ENCODE measurements around the gene KLF3. TPM values are rescaled to one million over a fixed set of nuclear protein-coding genes. Genes with fewer than 3 reads are reported as not detected.

Gene KLF3
- total RNA-seq, 1 experiment from 2014 or later = 29.0 TPM

DNA sequence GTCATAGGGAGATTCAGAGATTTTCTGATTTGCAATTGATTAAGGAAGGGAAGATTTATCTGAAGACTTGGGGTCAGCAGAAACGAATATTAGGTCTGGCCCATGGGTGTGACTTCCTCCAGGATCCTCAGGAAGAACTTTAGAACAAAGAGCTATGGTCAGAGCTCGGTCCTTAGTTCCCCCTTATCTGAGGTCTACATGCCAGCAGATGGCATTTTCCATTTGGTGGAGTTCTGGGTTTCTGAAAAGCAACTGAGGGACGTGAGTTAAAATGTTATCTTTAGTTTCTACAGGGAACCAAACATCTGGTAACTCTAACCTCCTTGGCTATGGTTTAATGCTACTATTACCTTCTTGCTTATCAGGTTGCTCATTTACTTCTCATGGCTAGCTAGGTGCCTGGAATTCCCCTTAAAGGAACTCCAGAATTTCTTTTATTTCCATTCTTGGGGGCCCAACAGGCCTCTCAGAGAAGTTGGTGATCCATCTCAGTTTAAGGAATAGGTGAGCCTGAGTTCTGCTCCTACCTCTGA lies 40.7 kb downstream of the KLF3 start:
- Histone ChIP-seq H2BK15ac (ENCODE audit: low read depth, low read length) (no peak overlapping the region), H3K14ac (ENCODE audit: insufficient read depth, low read length) (no peak overlapping the region), H3K27ac (ENCODE audit: insufficient read length, low read depth, low read length) (no peak overlapping the region), H2AK5ac (ENCODE audit: insufficient read length, low read length) (no peak overlapping the region), H3K4me2 (ENCODE audit: insufficient read depth, insufficient read length, low read length) (no peak overlapping the region), H3K23me2 (ENCODE audit: insufficient read length, low read depth, low read length, poor library complexity, severe bottlenecking) (no peaks in the 10 kb centered on the region), H4K5ac (ENCODE audit: insufficient read length, low read depth, low read length) (no peak overlapping the region), H3K56ac (ENCODE audit: insufficient read length, low read depth, low read length) (no peak overlapping the region), H3K18ac (ENCODE audit: insufficient read length, low read depth, low read length) (no peak overlapping the region), H2BK5ac (ENCODE audit: insufficient read length, low read length) (no peak overlapping the region), H3K79me1 (ENCODE audit: insufficient read depth, low read depth, low read length, poor library complexity, severe bottlenecking) (no peaks in the 10 kb centered on the region), H3K79me2 (ENCODE audit: insufficient read depth, low read length) (no peaks in the 10 kb centered on the region), H3K4me1 (ENCODE audit: insufficient read depth, low read length) (no peaks in the 10 kb centered on the region; the same call in 1 of the 2 replicates), H3K23ac (ENCODE audit: insufficient read length, low read depth, low read length) (no peak overlapping the region), H2AFZ (ENCODE audit: low read length) (no peak overlapping the region), H3T11ph (ENCODE audit: low read length) (no peak overlapping the region), H3K27me3 (ENCODE audit: insufficient read depth, low read length) (no peaks in the 10 kb centered on the region), H3K9ac (ENCODE audit: extremely low read depth, insufficient read length, low read length) (no peak overlapping the region), H2BK20ac (ENCODE audit: low read depth, low read length, poor library complexity, severe bottlenecking) (no peak overlapping the region), H4K20me1 (ENCODE audit: control insufficient read depth, insufficient read depth, insufficient read length) (no peaks in the 10 kb centered on the region), H3K9me3 (ENCODE audit: control insufficient read depth, low read depth, low read length) (no peaks in the 10 kb centered on the region), H2BK120ac (ENCODE audit: low read depth, low read length, poor library complexity, severe bottlenecking) (no peak overlapping the region), H3K4ac (ENCODE audit: low read depth, low read length) (no peak overlapping the region), H2BK12ac (ENCODE audit: insufficient read length, low read depth, low read length) (no peak overlapping the region), H4K8ac (replicated peaks; ENCODE audit: insufficient read length, low read depth, low read length) (no peak overlapping the region), H4K91ac (ENCODE audit: insufficient read length, low read depth, low read length) (no peak overlapping the region)
- WGBS (ENCODE audit: extremely low coverage, insufficient read length, low lambda C conversion rate) = no CpG with 5 or more reads among the region's 3 CpGs
- TF ChIP-seq, protein P1, sequence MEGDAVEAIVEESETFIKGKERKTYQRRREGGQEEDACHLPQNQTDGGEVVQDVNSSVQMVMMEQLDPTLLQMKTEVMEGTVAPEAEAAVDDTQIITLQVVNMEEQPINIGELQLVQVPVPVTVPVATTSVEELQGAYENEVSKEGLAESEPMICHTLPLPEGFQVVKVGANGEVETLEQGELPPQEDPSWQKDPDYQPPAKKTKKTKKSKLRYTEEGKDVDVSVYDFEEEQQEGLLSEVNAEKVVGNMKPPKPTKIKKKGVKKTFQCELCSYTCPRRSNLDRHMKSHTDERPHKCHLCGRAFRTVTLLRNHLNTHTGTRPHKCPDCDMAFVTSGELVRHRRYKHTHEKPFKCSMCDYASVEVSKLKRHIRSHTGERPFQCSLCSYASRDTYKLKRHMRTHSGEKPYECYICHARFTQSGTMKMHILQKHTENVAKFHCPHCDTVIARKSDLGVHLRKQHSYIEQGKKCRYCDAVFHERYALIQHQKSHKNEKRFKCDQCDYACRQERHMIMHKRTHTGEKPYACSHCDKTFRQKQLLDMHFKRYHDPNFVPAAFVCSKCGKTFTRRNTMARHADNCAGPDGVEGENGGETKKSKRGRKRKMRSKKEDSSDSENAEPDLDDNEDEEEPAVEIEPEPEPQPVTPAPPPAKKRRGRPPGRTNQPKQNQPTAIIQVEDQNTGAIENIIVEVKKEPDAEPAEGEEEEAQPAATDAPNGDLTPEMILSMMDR (conservative IDR thresholded peaks at IDR 0.05) = no peak
- H3K27me3 Mint-ChIP-seq (ENCODE audit: low read depth) = no peaks in the 10 kb centered on the region
- no peak overlapping the region for H3K27ac Mint-ChIP-seq
- no peak overlapping the region for H3K4me3 Mint-ChIP-seq
- no peak for DNase-seq
- no peaks in the 10 kb centered on the region for H3K9me3 Mint-ChIP-seq
- H3K4me1 Mint-ChIP-seq = peaks cover 24 to 33% of the 10 kb centered on the region in 2 experiments
- H3K36me3 Mint-ChIP-seq (ENCODE audit: insufficient read depth in 1 of 3, low read depth in 3 of 3) = no peaks in the 10 kb centered on the region
